Measurements from ENCODE around the gene CRYBA2.

The CRYBA2 gene

DNA sequence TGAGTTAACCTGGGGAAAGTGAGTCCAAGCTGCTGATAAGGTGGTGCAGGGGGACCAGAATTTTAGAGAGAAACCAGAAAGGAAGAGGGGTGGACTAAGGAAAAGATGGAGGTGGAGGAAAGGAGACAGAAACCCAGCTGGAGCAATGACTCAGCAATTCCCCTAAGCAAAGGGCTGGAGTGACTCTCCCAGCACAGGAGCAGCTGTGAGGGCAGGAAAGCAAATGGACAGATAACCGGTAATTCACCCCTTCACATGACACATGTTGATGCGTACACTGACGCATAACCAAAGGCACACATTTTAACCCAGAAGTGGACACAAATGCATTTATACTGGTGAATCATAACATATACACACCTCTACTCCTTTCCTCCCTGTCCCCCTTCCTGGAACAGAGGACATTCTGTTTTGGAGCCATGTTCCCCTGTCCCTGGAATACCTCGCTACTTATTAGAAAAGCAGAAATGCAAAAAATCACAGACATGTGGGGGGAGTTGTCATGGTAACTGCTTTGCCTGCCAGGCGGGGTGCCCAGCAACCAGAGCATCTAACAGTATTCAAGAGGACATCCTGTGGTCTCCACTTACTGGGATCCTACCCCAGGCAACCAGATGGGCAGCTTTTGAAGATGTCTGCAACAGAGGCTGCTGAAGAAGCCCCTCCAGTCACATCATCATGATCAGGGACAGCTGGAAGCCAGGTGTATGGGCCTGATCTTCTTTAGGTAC, 29.0 kb downstream of the CRYBA2 start:
- 0 out of 2 replicates have a peak, but pooled peaks have one; percentile 17 for TF ChIP-seq POLR2AphosphoS5 (IDR thresholded peaks at IDR 0.05; ENCODE audit: low read depth, low read length)
- TF ChIP-seq TAF1 (IDR thresholded peaks at IDR 0.05; ENCODE audit: borderline replicate concordance, insufficient read depth, low read length): 0 out of 2 replicates have a peak, but pooled peaks have one; percentile 17
- no peak for TF ChIP-seq SIN3A (IDR thresholded peaks at IDR 0.05; ENCODE audit: borderline replicate concordance, insufficient read depth, low read length)
- TF ChIP-seq, protein P1, sequence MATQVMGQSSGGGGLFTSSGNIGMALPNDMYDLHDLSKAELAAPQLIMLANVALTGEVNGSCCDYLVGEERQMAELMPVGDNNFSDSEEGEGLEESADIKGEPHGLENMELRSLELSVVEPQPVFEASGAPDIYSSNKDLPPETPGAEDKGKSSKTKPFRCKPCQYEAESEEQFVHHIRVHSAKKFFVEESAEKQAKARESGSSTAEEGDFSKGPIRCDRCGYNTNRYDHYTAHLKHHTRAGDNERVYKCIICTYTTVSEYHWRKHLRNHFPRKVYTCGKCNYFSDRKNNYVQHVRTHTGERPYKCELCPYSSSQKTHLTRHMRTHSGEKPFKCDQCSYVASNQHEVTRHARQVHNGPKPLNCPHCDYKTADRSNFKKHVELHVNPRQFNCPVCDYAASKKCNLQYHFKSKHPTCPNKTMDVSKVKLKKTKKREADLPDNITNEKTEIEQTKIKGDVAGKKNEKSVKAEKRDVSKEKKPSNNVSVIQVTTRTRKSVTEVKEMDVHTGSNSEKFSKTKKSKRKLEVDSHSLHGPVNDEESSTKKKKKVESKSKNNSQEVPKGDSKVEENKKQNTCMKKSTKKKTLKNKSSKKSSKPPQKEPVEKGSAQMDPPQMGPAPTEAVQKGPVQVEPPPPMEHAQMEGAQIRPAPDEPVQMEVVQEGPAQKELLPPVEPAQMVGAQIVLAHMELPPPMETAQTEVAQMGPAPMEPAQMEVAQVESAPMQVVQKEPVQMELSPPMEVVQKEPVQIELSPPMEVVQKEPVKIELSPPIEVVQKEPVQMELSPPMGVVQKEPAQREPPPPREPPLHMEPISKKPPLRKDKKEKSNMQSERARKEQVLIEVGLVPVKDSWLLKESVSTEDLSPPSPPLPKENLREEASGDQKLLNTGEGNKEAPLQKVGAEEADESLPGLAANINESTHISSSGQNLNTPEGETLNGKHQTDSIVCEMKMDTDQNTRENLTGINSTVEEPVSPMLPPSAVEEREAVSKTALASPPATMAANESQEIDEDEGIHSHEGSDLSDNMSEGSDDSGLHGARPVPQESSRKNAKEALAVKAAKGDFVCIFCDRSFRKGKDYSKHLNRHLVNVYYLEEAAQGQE (IDR thresholded peaks at IDR 0.05; ENCODE audit: insufficient read depth in 1 of 2, low read depth in 2 of 2, low read length in 2 of 2): peak; percentile 49 to 56; a peak in 2 of 4 replicates
- TF ChIP-seq FOXP2 (optimal IDR thresholded peaks at IDR 0.05; ENCODE audit: borderline replicate concordance, extremely low read depth, extremely low read length, insufficient read depth): no peak

DNA sequence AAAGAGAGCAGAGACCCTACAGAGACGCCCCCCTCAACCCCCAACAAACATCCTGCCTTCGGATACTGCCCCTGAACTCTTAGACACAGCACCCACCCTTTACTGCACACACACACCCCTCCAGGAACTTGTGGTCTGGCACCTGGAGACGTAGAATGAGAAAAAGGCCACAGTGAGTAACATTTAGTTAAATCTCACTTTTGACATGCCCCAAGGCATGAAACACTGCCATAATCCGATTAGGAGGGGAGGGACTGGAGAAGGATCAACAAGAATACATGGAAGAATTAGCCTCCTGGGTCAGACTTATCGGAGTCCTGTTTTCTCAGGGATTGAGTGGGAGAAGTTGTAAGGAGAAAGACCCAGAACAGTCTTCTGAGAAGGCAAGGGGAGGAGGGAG, 29.6 kb downstream of the CRYBA2 start:
- TF ChIP-seq, protein P1 (IDR thresholded peaks at IDR 0.05; ENCODE audit: insufficient read depth in 1 of 2, low read depth in 2 of 2, low read length in 2 of 2): no peak
- TF ChIP-seq POLR2AphosphoS5 (IDR thresholded peaks at IDR 0.05; ENCODE audit: low read depth, low read length) (no peak), TAF1 (IDR thresholded peaks at IDR 0.05; ENCODE audit: borderline replicate concordance, insufficient read depth, low read length) (no peak), FOXP2 (optimal IDR thresholded peaks at IDR 0.05; ENCODE audit: borderline replicate concordance, extremely low read depth, extremely low read length, insufficient read depth) (no peak), SIN3A (IDR thresholded peaks at IDR 0.05; ENCODE audit: borderline replicate concordance, insufficient read depth, low read length) (no peak)

DNA sequence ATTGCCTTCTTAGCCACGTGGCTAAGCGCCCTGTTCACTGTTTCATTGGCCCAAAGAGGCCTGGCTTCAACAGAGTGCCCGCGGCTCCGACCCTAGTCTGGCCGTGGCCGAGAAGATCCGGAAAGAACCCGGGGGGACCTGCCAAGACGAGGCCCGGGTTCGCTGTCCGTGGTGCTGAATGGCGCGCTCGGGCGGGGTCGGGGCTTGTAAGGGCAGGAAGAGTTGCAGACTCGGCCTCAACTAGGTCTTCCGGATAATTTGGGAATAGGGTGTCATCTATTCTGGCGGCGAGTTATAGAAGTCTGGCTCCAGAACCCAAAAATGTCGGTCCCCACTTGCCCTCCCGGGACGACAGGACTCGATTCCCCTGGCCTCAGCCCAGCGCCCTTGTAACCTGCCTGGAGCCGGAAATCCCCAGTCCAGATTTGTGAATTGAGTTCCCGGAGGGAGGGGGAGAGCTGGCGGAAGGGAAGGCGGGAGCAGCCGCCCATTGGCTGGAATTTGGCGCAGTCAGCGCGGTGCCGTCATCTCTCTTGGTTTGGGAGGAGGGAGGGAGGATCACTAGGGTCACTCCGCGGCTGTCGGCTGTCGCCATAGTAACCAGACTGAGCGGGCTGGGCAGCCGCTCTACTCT, 30.2 kb downstream of the CRYBA2 start:
- TF ChIP-seq FOXP2 (optimal IDR thresholded peaks at IDR 0.05; ENCODE audit: borderline replicate concordance, extremely low read depth, extremely low read length, insufficient read depth) (no peak), POLR2AphosphoS5 (IDR thresholded peaks at IDR 0.05; ENCODE audit: low read depth, low read length) (no peak), TAF1 (IDR thresholded peaks at IDR 0.05; ENCODE audit: borderline replicate concordance, insufficient read depth, low read length) (no peak), SIN3A (IDR thresholded peaks at IDR 0.05; ENCODE audit: borderline replicate concordance, insufficient read depth, low read length) (peak; percentile 98)
- TF ChIP-seq, protein P1 (IDR thresholded peaks at IDR 0.05; ENCODE audit: insufficient read depth in 1 of 2, low read depth in 2 of 2, low read length in 2 of 2): peak; percentile 98 to 99

DNA sequence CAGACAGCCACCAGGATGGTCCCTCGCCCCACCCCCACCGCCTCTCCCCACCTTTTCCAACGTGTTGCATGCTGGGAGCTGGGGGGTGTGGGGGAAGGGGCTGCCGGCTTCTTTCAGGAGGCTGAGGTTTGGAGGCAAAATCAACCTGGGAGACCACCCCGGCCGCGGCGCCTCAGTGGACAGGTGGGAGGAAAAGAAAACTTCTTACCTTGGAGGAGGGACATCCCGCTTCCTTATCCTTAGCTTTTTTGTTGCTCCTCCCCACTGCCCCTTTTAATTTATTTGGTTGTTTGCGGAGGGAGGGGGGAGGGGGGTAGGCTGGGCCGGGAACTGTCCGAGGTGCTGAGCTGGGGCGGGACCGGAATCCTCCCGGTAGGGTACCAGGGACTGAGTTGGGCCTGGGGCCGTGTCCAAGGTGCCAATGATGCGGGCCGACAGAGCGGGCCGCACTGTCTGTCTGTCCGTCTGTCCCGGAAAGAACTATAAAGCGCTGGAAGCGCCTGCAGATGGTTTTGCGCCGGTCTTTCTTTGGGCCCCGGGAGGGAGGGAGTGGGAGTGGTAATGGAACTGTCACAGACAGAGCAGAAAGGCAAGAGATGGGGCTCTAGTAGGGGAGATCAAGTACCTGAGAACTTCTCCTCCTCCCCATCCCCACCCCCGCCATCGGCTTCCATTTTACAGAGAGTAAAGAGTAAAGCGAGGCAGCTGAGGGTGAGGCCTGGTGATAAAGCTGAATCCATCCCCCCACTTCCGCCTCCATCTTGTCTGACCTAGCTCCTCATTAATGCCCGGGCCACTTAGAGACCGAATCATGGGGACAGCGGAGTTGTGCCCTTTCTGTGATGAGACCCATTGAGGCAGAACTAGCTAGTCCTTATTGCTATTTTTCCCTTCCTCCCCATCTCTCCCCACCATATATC, 31.3 kb downstream of the CRYBA2 start:
- TF ChIP-seq FOXP2 (optimal IDR thresholded peaks at IDR 0.05; ENCODE audit: borderline replicate concordance, extremely low read depth, extremely low read length, insufficient read depth): no peak
- TF ChIP-seq, protein P1 (IDR thresholded peaks at IDR 0.05; ENCODE audit: insufficient read depth in 1 of 2, low read depth in 2 of 2, low read length in 2 of 2): peak; percentile 87 to 91

Measured in PFSK-1 (cell line).